ENCODE measurements around the gene PARP9.

The PARP9 gene

GRCh38 chr3:122564155-122564912, at the start of gene PARP9, which contains the start of gene DTX3L:
TSS of gene PARP9 (minus strand) at chr3:122564300. CDS start at chr3:122559620, 4,680 bp downstream.
TSS of gene DTX3L (plus strand) at chr3:122564338. CDS start at chr3:122564427, 89 bp downstream.
- peak; percentile 68 for DNase-seq

- DNase-seq, result no peak
These were observed 48.6 kb upstream of the PARP9 start for GRCh38 chr3:122612696-122613095.

DNA sequence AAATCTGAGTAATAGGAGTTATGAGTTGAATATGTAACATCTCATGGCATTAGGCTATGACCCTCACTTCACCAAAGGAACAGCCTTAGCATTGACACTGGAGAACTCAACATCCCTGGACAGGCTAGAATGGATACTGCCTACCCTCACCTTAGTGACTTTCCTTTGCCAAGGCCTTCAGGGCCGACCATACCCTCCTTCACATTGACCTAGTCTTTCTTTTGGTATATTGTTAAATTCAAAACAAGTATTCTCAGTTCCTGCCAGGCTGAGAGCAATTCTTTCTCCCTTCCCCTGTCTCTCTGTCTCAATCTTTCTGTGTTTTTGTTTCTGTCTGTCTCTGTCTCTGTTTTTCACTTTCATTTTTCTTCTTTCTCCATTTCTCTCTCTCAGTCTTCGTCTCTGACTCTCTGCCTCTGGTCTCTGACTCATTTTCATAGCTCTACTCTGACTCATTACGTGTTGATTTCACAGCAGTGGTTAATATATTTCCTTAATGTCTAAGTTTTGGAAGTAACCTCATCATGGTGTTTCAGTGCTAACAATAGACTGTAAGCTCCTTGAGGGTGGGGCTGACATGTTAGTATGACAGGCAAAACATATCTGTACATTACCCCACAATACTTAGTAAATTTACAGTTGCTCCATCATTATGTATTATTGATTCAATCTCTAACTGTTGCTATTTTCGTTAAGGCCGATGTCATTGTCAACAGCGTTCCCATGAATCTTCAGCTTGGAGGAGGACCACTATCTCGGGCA, 45.9 kb upstream of the PARP9 start:
- DNase-seq, result no peak

DNA sequence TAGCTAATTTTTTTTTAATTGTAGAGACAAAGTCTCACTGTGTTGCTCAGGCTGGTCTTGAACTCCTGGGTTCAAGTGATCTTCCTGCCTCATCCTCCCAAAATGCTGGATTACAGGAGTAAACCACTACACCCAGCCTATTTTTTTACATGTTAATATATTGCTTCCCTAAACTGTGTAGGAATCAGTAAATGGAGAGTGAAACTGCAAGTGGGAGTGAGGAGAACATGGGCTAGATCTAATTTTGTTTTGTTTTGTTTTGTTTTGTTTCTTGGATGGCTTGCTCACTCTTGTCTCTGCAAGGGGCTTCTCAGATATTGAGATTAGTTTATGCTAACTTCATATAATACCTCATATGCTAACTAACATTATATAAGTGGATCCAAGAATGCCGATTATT, 44.8 kb upstream of the PARP9 start:
- no peak for DNase-seq

- no peak for DNase-seq
These were observed 42.2 kb upstream of the PARP9 start for GRCh38 chr3:122606330-122606729.

DNA sequence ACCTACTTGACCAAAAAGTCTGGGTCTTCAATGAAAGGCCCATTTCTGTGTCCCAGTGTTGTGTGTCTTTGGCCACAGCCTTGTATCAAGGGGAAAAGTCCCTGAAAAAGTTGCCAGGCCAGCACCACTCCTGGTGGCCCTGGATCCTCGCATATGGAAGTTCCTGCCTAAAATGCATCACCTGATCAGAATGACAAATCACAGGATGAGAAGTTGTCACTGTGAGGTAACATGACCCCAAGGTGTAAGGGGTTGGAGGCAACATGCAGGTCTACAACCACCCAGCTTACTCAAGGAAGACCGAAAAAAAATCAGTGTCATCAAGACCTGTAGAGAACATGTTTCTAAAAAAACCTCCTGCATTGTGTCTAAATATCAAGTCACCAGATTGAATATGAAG, 39.0 kb upstream of the PARP9 start:
- no peak for DNase-seq

DNA sequence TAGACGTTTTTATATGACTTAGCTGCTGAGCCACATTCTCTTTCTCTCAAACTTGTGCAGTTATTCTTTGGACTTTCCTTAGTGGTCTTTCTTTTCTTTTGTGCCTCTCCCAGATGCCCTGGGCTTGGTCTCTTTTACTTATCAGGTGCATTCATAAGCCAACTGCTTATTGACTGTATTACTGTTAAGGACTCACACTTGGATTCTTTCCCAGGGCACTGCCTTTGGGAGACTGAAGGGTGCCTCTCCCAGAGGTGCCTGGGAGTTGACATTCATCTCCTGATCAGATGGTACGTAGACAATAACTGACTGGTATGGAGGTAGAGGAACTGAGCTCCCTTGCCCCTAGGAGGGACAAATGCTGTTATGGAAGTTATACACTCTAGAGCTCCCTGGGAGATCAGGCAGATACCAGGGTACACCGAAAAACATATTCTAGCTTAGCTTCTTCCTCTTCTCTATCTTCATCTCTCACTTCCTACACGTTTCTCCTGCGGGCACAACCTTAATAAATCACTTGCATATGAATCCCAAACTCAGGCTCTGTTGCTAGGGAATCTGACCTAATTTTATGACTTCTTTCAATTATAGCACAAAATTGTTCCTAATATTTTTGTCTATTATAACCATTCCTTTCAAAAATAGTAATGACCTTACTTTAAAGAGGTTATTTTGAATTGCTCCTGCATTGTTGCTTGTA, 38.1 kb upstream of the PARP9 start:
- DNase-seq, result no peak

DNA sequence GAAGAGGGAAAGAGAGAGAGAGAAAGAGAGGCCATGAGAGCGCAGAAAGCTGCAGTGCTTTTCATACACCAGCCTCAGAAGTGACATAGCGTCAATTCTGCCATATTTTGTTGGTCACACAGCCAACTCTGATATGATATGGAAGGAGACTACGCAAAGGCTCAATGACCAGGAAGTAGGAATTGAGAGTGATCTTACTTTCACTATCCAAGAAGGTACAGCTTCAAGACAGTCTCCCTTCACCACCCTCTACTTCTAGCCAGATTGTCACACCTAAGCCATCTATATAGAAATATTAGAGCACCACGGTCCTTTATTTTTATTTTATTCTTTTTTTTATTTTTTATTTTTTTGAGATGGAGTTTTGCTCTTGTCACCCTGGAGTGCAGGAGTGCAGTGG, 34.5 kb upstream of the PARP9 start:
- DNase-seq, result no peak

DNA sequence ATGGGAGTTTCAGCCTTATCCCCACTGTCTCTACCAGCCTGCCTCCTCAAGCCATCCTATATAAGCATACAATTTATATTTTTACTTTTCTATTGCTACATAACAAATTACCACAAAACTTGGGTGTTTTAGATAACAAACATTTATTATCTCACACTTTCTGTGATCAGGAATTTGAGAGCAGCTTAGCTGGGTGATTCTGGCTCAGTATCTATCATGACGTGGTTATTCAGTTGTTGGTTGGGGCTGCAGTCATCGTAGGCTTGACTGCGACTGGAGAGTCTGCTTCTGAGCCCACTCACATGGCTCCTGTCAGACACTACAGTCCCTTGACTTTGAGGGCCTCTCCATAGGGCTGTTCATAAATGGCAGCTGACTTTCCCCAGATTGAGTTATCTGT, 34.1 kb upstream of the PARP9 start:
- no peak for DNase-seq

GRCh38 chr3:122594025-122594424, 29.9 kb upstream of the PARP9 start:
- DNase-seq, result no peak

DNA sequence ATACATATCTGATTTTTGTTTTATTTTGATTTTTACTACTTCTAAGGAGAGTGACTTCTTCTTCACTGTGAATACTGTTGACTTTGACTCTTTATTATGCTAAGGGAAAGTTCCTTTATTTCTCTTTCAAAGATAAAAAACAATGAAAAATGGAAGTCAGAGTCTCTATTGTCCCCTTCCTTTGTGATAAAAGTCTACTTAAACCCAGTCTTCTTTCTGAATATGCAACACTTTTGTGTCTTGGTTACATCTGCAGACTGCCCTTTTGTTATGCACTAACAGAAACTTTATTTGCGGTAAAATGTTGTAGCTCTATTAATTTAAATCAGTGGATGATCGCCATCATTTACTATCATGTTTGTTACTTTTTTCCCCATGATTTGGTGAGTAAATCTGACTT, 26.5 kb upstream of the PARP9 start:
- no peak for DNase-seq

- DNase-seq, result no peak
These were observed 25.2 kb upstream of the PARP9 start for GRCh38 chr3:122589297-122589696.

DNA sequence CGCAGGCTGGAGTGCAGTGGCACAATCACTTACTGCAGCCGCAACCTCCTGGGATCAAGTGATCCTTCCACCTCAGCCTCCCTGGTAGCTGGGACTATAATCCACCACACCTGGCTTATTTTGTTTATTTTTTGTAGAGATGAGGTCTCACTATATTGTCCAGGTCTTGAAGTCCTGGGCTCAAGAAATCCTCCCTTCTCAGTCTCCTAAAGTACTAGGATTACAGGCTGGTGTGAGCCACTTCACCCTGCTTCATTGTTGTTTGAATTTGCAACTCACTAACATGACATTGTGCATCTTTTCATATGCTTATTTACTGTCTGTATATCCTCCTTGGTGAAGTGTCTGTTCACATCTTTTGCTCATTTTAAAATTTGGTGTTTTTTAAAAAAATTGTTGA, 23.5 kb upstream of the PARP9 start:
- DNase-seq, result no peak

GRCh38 chr3:122586773-122587485, 22.8 kb upstream of the PARP9 start:
- DNase-seq, result no peak

- no peak for DNase-seq
These were observed 22.0 kb upstream of the PARP9 start for GRCh38 chr3:122586098-122586497.

GRCh38 chr3:122582390-122582789, 18.3 kb upstream of the PARP9 start:
- no peak for DNase-seq

DNA sequence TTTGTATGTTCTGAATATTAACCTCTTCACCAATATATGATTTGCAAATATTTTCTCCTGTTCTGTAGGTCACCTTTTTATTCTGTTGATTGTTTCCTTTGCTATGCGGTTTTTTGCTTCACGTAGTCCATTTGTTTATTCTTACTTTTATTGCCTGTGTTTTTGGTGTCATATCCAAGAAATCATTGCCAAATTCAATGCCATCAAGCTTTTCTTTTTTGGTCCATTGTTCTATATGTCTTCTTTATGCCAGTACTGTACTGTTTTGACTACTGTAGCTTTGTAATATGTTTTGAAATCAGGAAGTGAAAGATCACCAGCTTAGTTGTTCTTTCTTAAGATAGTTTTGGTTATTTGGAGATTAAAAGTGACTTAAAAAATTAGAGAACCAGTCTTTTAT, 17.5 kb upstream of the PARP9 start:
- DNase-seq, result no peak

- no peak for DNase-seq
These were observed 16.4 kb upstream of the PARP9 start for GRCh38 chr3:122580470-122580869.

GRCh38 chr3:122578069-122578740, 14.1 kb upstream of the PARP9 start:
- no peak for DNase-seq

GRCh38 chr3:122577409-122578031, 13.4 kb upstream of the PARP9 start, which contains the start of gene PARP15:
TSS of gene PARP15 (plus strand) at chr3:122577650. CDS start at chr3:122577668, 18 bp downstream.
- DNase-seq, result no peak

DNA sequence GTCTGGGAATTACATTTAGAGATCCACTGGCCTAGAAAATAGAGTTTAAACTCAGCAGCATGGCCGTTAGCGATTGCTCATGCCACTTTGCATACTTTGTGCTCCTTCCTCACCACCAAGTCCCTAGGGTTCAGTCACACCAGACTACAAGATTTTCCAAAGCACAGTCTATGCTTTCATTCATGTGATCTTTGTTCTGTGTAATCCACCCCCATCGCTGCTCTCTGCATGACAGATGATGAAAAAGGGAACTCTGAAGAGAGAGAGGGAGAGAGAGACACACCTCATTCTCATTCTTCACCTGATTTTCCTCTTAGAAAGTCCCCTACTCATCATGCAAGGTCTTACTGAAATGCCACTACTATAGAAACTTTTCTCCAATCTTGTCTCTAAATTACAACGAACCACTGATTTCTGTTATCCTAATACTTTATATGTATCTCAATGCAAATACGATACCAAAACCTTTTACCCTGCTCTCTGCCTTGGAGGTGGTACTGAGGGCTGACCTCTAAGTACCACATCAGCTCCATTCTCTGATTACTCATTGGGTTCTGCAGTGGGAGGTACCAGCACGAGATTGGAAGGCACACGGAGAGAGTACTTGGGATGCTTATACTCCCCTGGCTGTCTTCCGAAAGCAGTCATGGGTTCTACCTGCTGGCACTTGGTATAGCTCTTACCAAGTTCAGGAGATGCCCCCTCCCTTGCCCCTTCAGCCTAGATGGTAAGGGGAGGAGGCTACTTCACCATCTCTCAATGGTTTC, 12.3 kb upstream of the PARP9 start:
- DNase-seq, result no peak
